DOHH2 (cell line): Measurements from ENCODE around the gene KMT2A.

ENCODE experiments used
- CTCF ChIP-seq: fragments of 200-600 bp; sonication (generic); IDR thresholded peaks from one replicate; pipeline ENCODE4 v1.5.1; 2014; ENCODE audit warnings: antibody characterized with exemption, mild to moderate bottlenecking, low read depth, low read length; ENCODE audit not compliant: poor library complexity, severe bottlenecking
- EZH2phosphoT487 ChIP-seq: fragments of 200-600 bp; sonication (generic); IDR thresholded peaks from 2 replicates; pipeline ENCODE4 v1.6.1; 2017; ENCODE audit warnings: borderline replicate concordance, mild to moderate bottlenecking, antibody characterized with exemption, low read length, moderate library complexity, mixed read lengths

GRCh38 chr11:118529584-118530175, 93.4 kb downstream of the KMT2A start:
- TF ChIP-seq CTCF (no peak), EZH2phosphoT487 (no peak)
